ENCODE measurements around the gene S100A9. TPM values are rescaled to one million over a fixed set of nuclear protein-coding genes. Genes with fewer than 3 reads are reported as not detected.
A peak's percentile ranks its signal among the peaks of the same experiment; 100 is the strongest.

Gene S100A9
- total RNA-seq, 1 donor from 2014 or later: not detected

DNA sequence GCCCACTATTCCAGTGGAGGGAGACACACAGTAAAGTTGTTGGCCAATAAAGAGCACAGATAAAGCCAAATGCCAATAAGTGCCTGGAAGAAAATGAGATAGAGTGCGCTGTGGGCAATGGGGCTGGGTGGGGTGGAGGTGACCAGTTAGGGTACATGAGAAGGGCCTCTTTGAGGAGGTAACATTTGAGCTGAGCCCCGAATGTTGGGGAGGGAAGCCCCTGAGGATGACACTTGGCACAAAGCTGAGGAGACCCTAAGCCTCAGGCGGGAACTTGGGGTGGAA is 979 bp downstream of the S100A9 start:
- Mint-ChIP-seq H3K36me3 (ENCODE audit: unreplicated experiment) (no peaks in the 10 kb centered on the region), H3K4me3 (ENCODE audit: unreplicated experiment) (no peak overlapping the region), H3K27ac (ENCODE audit: unreplicated experiment) (no peak overlapping the region)

DNA sequence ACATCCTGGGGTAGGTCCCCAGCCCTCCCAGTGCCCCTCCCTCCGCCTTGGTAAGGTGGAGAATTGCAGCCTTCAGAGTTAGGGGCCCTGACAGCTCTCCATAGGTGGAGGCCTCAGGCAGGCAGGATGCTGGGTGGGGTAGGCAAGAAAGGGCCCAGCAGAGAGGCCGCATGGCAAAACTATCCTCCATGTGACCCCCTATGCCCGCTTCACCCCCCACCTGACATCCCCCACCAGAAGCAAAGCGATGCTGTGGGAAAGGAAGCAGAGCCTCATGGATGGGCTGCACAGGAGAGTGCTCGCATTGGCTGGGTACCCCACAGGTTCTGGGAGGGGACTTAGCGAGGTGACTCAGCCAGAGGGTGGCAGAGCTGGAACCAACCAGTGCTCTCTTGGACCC is 1.6 kb downstream of the S100A9 start:
- peak; percentile 71 for DNase-seq (ENCODE audit: extremely low spot score, unreplicated experiment)
- H3K36me3 Mint-ChIP-seq (ENCODE audit: unreplicated experiment): no peaks in the 10 kb centered on the region
- H3K9me3 Mint-ChIP-seq (ENCODE audit: unreplicated experiment): no peaks in the 10 kb centered on the region
- H3K27me3 Mint-ChIP-seq (ENCODE audit: unreplicated experiment): peaks cover 4% of the 10 kb centered on the region
- H3K27ac Mint-ChIP-seq (ENCODE audit: unreplicated experiment): no peak overlapping the region
- TF ChIP-seq, protein P1, sequence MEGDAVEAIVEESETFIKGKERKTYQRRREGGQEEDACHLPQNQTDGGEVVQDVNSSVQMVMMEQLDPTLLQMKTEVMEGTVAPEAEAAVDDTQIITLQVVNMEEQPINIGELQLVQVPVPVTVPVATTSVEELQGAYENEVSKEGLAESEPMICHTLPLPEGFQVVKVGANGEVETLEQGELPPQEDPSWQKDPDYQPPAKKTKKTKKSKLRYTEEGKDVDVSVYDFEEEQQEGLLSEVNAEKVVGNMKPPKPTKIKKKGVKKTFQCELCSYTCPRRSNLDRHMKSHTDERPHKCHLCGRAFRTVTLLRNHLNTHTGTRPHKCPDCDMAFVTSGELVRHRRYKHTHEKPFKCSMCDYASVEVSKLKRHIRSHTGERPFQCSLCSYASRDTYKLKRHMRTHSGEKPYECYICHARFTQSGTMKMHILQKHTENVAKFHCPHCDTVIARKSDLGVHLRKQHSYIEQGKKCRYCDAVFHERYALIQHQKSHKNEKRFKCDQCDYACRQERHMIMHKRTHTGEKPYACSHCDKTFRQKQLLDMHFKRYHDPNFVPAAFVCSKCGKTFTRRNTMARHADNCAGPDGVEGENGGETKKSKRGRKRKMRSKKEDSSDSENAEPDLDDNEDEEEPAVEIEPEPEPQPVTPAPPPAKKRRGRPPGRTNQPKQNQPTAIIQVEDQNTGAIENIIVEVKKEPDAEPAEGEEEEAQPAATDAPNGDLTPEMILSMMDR (IDR thresholded peaks at IDR 0.05): no peak
- H3K4me3 Mint-ChIP-seq (ENCODE audit: unreplicated experiment): no peak overlapping the region
- no peaks in the 10 kb centered on the region for H3K4me1 Mint-ChIP-seq (ENCODE audit: unreplicated experiment)

More for the DNA sequence above, 979 bp downstream of the S100A9 start:
- H3K27me3 Mint-ChIP-seq (ENCODE audit: unreplicated experiment): peaks cover 4% of the 10 kb centered on the region
- DNase-seq (ENCODE audit: extremely low spot score, unreplicated experiment): peak; percentile 57
- no peaks in the 10 kb centered on the region for H3K9me3 Mint-ChIP-seq (ENCODE audit: unreplicated experiment)
- H3K4me1 Mint-ChIP-seq (ENCODE audit: unreplicated experiment): no peaks in the 10 kb centered on the region
- TF ChIP-seq, protein P1 (IDR thresholded peaks at IDR 0.05): no peak

DNA sequence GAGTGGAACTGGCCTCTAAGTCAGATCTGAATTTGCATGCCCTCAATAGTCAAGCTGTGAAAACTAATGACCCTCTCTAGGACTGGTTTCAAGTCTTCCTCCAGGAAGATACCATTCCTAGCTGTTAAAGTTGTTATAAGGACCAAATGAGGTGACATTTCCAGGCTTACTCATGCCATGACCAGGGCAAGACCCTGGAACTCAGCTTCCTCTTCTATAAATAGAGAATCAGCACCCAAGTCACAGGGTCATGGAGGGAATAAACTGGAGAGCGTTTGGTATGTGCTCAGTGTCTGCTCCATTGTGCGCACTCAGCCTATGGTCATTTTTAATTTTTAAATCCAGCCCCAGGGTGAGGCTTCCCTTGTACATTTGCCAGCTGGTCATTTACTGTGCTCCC is 2.5 kb downstream of the S100A9 start:
- H3K4me1 Mint-ChIP-seq (ENCODE audit: unreplicated experiment): no peaks in the 10 kb centered on the region
- TF ChIP-seq, protein P1 (IDR thresholded peaks at IDR 0.05): no peak
- no peak overlapping the region for H3K27ac Mint-ChIP-seq (ENCODE audit: unreplicated experiment)
- H3K36me3 Mint-ChIP-seq (ENCODE audit: unreplicated experiment): no peaks in the 10 kb centered on the region
- H3K27me3 Mint-ChIP-seq (ENCODE audit: unreplicated experiment): peaks cover 7% of the 10 kb centered on the region
- no peaks in the 10 kb centered on the region for H3K9me3 Mint-ChIP-seq (ENCODE audit: unreplicated experiment)
- DNase-seq (ENCODE audit: extremely low spot score, unreplicated experiment): no peak
- H3K4me3 Mint-ChIP-seq (ENCODE audit: unreplicated experiment): no peak overlapping the region

DNA sequence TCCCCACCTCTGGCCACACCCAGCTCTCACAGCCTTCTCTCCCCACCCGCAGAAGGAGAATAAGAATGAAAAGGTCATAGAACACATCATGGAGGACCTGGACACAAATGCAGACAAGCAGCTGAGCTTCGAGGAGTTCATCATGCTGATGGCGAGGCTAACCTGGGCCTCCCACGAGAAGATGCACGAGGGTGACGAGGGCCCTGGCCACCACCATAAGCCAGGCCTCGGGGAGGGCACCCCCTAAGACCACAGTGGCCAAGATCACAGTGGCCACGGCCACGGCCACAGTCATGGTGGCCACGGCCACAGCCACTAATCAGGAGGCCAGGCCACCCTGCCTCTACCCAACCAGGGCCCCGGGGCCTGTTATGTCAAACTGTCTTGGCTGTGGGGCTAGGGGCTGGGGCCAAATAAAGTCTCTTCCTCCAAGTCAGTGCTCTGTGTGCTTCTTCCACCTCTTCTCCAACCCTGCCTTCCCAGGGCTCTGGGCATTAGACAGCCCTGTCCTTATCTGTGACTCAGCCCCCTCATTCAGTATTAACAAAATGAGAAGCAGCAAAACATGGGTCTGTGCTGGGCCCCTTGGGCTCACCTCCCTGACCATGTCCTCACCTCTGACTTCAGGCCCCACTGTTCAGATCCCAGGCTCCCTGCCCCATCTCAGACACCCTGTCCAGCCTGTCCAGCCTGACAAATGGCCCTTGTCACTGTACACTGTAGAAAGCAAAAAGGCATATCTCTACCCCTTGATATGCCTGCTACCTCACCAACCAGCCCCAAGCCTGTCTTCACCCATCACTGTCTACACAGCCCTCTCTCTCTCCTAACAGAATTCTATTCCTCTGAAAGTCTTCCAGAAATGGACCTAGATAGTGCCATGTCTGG is 3.2 kb downstream of the S100A9 start:
- peaks cover 7% of the 10 kb centered on the region for H3K27me3 Mint-ChIP-seq (ENCODE audit: unreplicated experiment)
- no peaks in the 10 kb centered on the region for H3K36me3 Mint-ChIP-seq (ENCODE audit: unreplicated experiment)
- H3K4me1 Mint-ChIP-seq (ENCODE audit: unreplicated experiment): no peaks in the 10 kb centered on the region
- TF ChIP-seq, protein P1 (IDR thresholded peaks at IDR 0.05): no peak
- H3K9me3 Mint-ChIP-seq (ENCODE audit: unreplicated experiment): no peaks in the 10 kb centered on the region
- no peak overlapping the region for H3K27ac Mint-ChIP-seq (ENCODE audit: unreplicated experiment)
- H3K4me3 Mint-ChIP-seq (ENCODE audit: unreplicated experiment): no peak overlapping the region
- DNase-seq (ENCODE audit: extremely low spot score, unreplicated experiment): no peak

DNA sequence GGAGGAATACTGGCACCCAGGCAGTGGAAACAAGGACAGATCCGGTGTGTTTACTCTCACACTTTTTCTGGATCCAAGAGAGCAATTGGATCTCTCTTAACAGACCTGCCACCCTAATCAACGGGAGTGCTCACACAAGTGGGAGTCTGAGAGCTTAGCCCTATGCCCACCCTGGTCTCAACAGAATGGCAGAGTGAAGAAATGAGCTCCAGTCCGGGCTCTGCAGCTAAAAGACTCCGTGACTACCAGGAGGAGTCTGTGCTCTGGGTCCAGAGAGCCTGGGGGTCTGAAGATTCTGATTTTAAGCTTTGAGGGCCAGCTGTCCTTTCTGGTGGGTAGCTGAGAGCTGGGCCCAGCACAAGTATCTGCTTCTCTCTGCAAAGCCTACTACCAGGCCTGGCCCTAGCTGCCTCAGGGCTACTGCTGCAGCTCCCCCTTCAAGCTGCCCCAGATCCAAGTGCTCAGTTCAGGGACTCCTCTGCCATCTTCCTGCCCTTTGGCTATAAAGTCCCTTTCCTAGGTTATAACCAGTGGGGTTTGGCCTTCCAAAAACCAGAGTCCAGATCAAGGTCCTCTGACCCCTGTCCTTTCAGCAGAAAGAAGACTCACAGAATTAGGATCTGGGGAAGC is 3.9 kb downstream of the S100A9 start:
- Mint-ChIP-seq H3K27ac (ENCODE audit: unreplicated experiment) (no peak overlapping the region), H3K27me3 (ENCODE audit: unreplicated experiment) (peaks cover 7% of the 10 kb centered on the region)
- TF ChIP-seq, protein P1 (IDR thresholded peaks at IDR 0.05): no peak

More for the DNA sequence above, 3.9 kb downstream of the S100A9 start:
- DNase-seq (ENCODE audit: extremely low spot score, unreplicated experiment): no peak
- Mint-ChIP-seq H3K36me3 (ENCODE audit: unreplicated experiment) (no peaks in the 10 kb centered on the region), H3K4me1 (ENCODE audit: unreplicated experiment) (no peaks in the 10 kb centered on the region), H3K4me3 (ENCODE audit: unreplicated experiment) (no peak overlapping the region), H3K9me3 (ENCODE audit: unreplicated experiment) (no peaks in the 10 kb centered on the region)
